ENCODE data around the gene PLAC1. TPM values are rescaled to one million over a fixed set of nuclear protein-coding genes. Genes with fewer than 3 reads are reported as not detected.
A peak's percentile ranks its signal among the peaks of the same experiment; 100 is the strongest.

PLAC1 gene
- total RNA-seq, 4 donors from 2014 or later: not detected

DNA sequence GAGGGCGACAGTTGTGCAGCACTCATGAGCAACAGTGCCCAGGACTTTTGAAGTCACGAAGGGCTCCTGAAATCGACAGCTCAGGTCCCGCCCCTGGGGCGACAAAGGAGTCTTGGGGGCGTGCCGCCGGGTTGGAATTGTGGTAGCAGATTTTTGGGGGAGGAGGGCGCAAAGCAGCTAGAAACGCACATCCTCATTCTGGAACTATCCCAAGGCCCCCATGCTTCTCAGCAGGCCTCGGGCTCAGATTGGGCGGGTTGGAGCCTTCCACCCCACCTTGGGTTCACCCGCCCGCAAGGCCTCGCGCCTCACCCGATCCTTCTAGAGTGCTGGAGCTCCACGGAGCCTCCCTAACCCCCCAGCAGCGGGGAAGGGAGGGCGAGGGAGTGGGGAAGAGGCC, 112.8 kb downstream of the PLAC1 start:
- peaks cover 23% of the 10 kb centered on the region for H3K4me1 ChIP-seq
- DNase-seq (ENCODE audit: low spot score in 2 of 2): no peak
- H3K4me3 ChIP-seq: no peak overlapping the region
- H3K27ac ChIP-seq: no peak overlapping the region
- no peaks in the 10 kb centered on the region for H3K36me3 ChIP-seq
- peaks cover 57% of the 10 kb centered on the region for H3K27me3 ChIP-seq
- TF ChIP-seq, protein P1, sequence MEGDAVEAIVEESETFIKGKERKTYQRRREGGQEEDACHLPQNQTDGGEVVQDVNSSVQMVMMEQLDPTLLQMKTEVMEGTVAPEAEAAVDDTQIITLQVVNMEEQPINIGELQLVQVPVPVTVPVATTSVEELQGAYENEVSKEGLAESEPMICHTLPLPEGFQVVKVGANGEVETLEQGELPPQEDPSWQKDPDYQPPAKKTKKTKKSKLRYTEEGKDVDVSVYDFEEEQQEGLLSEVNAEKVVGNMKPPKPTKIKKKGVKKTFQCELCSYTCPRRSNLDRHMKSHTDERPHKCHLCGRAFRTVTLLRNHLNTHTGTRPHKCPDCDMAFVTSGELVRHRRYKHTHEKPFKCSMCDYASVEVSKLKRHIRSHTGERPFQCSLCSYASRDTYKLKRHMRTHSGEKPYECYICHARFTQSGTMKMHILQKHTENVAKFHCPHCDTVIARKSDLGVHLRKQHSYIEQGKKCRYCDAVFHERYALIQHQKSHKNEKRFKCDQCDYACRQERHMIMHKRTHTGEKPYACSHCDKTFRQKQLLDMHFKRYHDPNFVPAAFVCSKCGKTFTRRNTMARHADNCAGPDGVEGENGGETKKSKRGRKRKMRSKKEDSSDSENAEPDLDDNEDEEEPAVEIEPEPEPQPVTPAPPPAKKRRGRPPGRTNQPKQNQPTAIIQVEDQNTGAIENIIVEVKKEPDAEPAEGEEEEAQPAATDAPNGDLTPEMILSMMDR (IDR thresholded peaks at IDR 0.05): no peak
- TF ChIP-seq EP300 (IDR thresholded peaks at IDR 0.05) (no peak), POLR2AphosphoS5 (IDR thresholded peaks at IDR 0.05) (no peak), POLR2A (IDR thresholded peaks at IDR 0.05) (no peak)
- WGBS: 71% methylated on average over 19 of the region's 20 CpGs
- no peaks in the 10 kb centered on the region for H3K9me3 ChIP-seq

GRCh38 chrX:134544513-134545151, 113.6 kb downstream of the PLAC1 start:
- Histone ChIP-seq H3K27me3 (peaks cover 53% of the 10 kb centered on the region), H3K4me3 (peak overlapping the region; percentile 22), H3K4me1 (peaks cover 16% of the 10 kb centered on the region), H3K9me3 (no peaks in the 10 kb centered on the region), H3K27ac (no peak overlapping the region), H3K36me3 (no peaks in the 10 kb centered on the region)
- DNase-seq (ENCODE audit: low spot score in 2 of 2): no peak
- WGBS: 28% methylated on average over 34 of the region's 52 CpGs
- no peak for TF ChIP-seq POLR2A (IDR thresholded peaks at IDR 0.05)
- no peak for TF ChIP-seq EP300 (IDR thresholded peaks at IDR 0.05)
- TF ChIP-seq, protein P1 (IDR thresholded peaks at IDR 0.05): no peak
- no peak for TF ChIP-seq POLR2AphosphoS5 (IDR thresholded peaks at IDR 0.05)

DNA sequence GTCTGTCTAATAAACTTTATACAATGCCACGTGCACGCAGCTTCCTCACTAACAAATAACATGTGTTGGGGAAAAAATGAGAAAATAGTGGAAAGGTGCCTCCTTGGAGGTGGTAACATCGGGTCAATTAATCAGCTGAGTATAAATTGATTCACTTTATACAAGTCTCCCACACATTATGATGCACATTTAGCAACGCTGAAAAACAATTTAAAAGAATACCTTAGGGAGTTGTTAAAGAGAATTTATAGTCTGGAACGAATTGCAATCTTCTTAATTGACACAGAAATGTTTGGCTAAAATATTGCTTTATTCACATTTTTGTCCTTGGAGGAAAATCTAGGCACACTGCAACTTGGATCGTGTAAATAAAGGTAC, 114.1 kb downstream of the PLAC1 start:
- WGBS: 43% methylated on average over 6 of the region's 6 CpGs
- Histone ChIP-seq H3K27me3 (peaks cover 49% of the 10 kb centered on the region), H3K27ac (no peak overlapping the region)

GRCh38 chrX:134543288-134543687, 115.0 kb downstream of the PLAC1 start:
- H3K27me3 ChIP-seq: peaks cover 44% of the 10 kb centered on the region

More for the DNA sequence above, 114.1 kb downstream of the PLAC1 start:
- no peaks in the 10 kb centered on the region for H3K9me3 ChIP-seq
- no peak overlapping the region for H3K4me3 ChIP-seq
- peaks cover 11% of the 10 kb centered on the region for H3K4me1 ChIP-seq
- H3K36me3 ChIP-seq: no peaks in the 10 kb centered on the region
- no peak for TF ChIP-seq POLR2A (IDR thresholded peaks at IDR 0.05)
- DNase-seq (ENCODE audit: low spot score in 2 of 2): no peak

GRCh38 chrX:134542485-134542884, 115.8 kb downstream of the PLAC1 start:
- peaks cover 38% of the 10 kb centered on the region for H3K27me3 ChIP-seq
- no peak overlapping the region for H3K27ac ChIP-seq
- H3K36me3 ChIP-seq: no peaks in the 10 kb centered on the region
- no peaks in the 10 kb centered on the region for H3K9me3 ChIP-seq
- H3K4me1 ChIP-seq: peaks cover 7% of the 10 kb centered on the region
- 34% methylated on average over 2 of the region's 2 CpGs for WGBS
- TF ChIP-seq POLR2AphosphoS5 (IDR thresholded peaks at IDR 0.05) (no peak), POLR2A (IDR thresholded peaks at IDR 0.05) (no peak), EP300 (IDR thresholded peaks at IDR 0.05) (no peak)
- TF ChIP-seq, protein P1 (IDR thresholded peaks at IDR 0.05): no peak
- no peak for DNase-seq (ENCODE audit: low spot score in 2 of 2)
- no peak overlapping the region for H3K4me3 ChIP-seq

More at GRCh38 chrX:134543288-134543687, 115.0 kb downstream of the PLAC1 start:
- 45% methylated on average over 3 of the region's 3 CpGs for WGBS
- H3K27ac ChIP-seq: no peak overlapping the region
- no peak overlapping the region for H3K4me3 ChIP-seq
- H3K9me3 ChIP-seq: no peaks in the 10 kb centered on the region
- no peak for TF ChIP-seq POLR2A (IDR thresholded peaks at IDR 0.05)
- no peak for TF ChIP-seq EP300 (IDR thresholded peaks at IDR 0.05)
- TF ChIP-seq POLR2AphosphoS5 (IDR thresholded peaks at IDR 0.05): no peak
- TF ChIP-seq, protein P1 (IDR thresholded peaks at IDR 0.05): no peak
- DNase-seq (ENCODE audit: low spot score in 2 of 2): no peak
- H3K36me3 ChIP-seq: no peaks in the 10 kb centered on the region
- peaks cover 7% of the 10 kb centered on the region for H3K4me1 ChIP-seq
